Neural crest cell (in vitro differentiated cells): ENCODE results near the gene RPL35. TPM values are rescaled to one million over a fixed set of nuclear protein-coding genes. Genes with fewer than 3 reads are reported as not detected.

Experiments
- DNase-seq: peaks from one replicate; pipeline ENCODE4 v3.0.0; 2021; ENCODE audit warnings: low read depth, mixed read lengths, low spot score
- H3K27ac Mint-ChIP-seq: one replicate; pipeline ENCODE4 v1.8.0; 2021; ENCODE audit warnings: mild to moderate bottlenecking, mixed read lengths; ENCODE audit not compliant: unreplicated experiment
- H3K27me3 Mint-ChIP-seq: 2 replicates; pipeline ENCODE4 v1.8.0; 2021; ENCODE audit warnings: low read depth, mild to moderate bottlenecking, mixed read lengths
- H3K36me3 Mint-ChIP-seq: 2 replicates; pipeline ENCODE4 v1.8.0; 2021; ENCODE audit warnings: low read depth, mild to moderate bottlenecking, mixed read lengths
- H3K4me1 Mint-ChIP-seq: 2 replicates; pipeline ENCODE4 v1.8.0; 2021; ENCODE audit warnings: mixed read lengths
- H3K4me3 Mint-ChIP-seq: one replicate; pipeline ENCODE4 v1.8.0; 2021; ENCODE audit warnings: mild to moderate bottlenecking, mixed read lengths
- H3K9me3 Mint-ChIP-seq: 2 replicates; pipeline ENCODE4 v1.8.0; 2021; ENCODE audit warnings: mixed read lengths
- total RNA-seq: library from RNA; stranded (reverse); gene quantifications from 2 replicates; pipeline ENCODE4 v1.2.1, GENCODE V29; 2021
- TF ChIP-seq, protein P1 (sequence below): fragments of 200-600 bp; sonication (generic); conservative IDR thresholded peaks from 2 replicates; pipeline ENCODE4 v1.5.0; 2021; ENCODE audit warnings: antibody characterized with exemption, mild to moderate bottlenecking

Gene RPL35
- total RNA-seq, 1 donor from 2014 or later = 1,588 TPM

DNA sequence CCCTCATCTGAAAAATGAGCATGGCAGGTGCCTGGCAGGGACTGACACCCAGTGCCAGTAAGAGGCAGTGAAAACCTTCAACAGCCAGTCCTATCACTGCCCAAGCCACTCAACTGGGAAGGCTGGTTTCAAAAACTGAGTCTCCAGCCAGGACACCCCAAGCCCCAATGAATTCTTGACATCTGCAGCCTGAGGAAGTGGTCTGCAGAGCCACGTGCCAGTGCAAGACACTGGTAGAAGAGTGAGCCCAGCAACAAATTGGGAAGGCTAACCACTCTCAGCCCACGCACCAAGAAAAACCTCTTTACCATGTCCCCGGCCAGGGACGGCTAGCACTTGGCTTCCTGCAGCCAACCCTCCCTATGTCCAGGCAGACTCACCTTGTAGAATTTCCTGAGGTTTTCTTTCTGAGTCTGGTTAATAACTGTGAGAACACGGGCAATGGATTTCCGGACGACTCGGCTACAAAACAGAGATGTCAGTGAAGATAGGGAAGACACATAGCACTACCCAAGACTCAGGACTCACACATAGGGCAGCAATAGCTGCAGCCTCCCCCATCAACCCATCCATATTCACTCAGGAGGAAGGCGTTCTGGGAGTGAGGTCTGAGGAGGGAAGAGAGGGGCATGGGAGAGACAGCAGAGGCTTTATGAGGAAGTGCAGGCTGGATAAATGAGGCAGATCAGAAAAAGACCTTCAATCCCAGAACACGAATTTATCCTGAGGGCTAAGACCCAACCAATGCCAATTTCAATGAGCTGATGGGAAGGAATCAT lies 1.8 kb downstream of the RPL35 start:
- peak overlapping the region; percentile 83 for H3K27ac Mint-ChIP-seq
- peak overlapping the region; percentile 95 for H3K4me3 Mint-ChIP-seq
- H3K27me3 Mint-ChIP-seq = peaks cover 3% of the 10 kb centered on the region
- no peak for DNase-seq
- H3K36me3 Mint-ChIP-seq = peaks cover 21% of the 10 kb centered on the region
- TF ChIP-seq, protein P1, sequence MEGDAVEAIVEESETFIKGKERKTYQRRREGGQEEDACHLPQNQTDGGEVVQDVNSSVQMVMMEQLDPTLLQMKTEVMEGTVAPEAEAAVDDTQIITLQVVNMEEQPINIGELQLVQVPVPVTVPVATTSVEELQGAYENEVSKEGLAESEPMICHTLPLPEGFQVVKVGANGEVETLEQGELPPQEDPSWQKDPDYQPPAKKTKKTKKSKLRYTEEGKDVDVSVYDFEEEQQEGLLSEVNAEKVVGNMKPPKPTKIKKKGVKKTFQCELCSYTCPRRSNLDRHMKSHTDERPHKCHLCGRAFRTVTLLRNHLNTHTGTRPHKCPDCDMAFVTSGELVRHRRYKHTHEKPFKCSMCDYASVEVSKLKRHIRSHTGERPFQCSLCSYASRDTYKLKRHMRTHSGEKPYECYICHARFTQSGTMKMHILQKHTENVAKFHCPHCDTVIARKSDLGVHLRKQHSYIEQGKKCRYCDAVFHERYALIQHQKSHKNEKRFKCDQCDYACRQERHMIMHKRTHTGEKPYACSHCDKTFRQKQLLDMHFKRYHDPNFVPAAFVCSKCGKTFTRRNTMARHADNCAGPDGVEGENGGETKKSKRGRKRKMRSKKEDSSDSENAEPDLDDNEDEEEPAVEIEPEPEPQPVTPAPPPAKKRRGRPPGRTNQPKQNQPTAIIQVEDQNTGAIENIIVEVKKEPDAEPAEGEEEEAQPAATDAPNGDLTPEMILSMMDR = no peak
- H3K9me3 Mint-ChIP-seq = no peaks in the 10 kb centered on the region
- peaks cover 40% of the 10 kb centered on the region for H3K4me1 Mint-ChIP-seq

DNA sequence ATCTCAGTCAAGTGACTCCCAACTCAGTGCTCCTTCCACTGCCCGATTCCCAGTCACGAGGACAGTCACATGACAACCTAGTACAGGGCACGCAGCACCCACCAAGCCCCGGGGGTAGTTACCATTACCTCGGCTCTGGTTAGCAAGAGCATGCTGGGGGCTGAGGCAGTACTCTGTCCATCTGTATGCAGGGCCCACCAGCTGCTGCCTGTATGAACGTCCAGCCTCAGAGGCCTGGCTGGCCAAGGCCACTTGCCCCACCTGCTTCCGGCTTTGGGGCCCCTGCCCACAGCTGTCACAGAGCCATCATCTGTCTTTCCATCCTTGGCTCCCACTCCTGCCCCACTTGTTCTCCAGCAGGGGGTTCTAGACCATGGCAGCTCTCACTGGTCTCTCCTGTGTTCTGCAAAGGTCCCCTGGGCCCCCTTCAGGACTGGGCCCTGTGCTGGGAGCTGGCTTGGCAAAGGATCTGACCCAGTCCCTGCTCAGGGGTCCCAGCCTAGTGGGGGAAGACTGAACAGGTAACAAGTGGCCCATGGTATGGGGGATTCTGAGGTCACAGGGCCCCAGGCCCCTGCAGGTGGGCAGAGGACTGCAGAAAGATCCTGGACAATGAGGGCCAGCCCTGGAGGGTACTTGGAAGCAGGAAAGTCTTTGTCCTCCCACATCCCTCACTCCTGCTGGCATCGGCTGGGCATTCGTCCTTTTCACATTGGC lies 3.3 kb downstream of the RPL35 start:
- DNase-seq = no peak
- Mint-ChIP-seq H3K9me3 (no peaks in the 10 kb centered on the region), H3K27me3 (peaks cover 5% of the 10 kb centered on the region), H3K4me3 (peak overlapping the region; percentile 95), H3K36me3 (peaks cover 21% of the 10 kb centered on the region), H3K4me1 (peaks cover 39% of the 10 kb centered on the region), H3K27ac (no peak overlapping the region)
- TF ChIP-seq, protein P1 = no peak

DNA sequence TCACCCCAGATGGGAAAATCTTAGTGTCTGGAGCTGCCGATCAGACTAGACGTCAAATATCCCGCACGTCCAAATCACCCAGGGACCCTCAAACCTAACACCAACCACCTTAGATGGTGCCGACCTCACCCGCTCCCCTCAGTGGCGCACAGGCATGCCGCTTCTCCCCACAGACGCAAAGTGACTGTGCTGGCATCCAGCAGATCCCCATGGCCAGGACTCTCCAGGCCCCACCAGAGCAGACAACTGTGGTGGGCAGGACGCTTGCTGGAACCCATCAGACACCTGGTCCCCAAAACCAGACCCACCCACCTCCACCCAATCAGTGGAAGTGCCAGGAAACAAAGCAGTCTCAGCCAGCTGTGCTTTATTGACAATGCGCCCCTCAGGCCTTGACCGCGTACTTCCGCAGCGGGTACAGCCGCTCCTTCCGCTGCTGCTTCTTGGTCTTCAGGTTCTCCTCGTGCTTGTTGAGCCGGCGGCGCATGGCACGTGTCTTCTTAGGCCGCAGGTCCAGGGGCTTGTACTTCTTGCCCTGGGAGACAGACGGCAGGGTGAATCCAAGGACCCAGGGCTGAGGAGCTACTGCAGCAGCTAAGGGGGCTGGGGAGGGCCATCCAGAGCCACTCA lies 4.1 kb downstream of the RPL35 start:
- Mint-ChIP-seq H3K9me3 (no peaks in the 10 kb centered on the region), H3K27ac (no peak overlapping the region), H3K4me3 (peak overlapping the region; percentile 95), H3K27me3 (peaks cover 5% of the 10 kb centered on the region), H3K36me3 (peaks cover 21% of the 10 kb centered on the region), H3K4me1 (peaks cover 39% of the 10 kb centered on the region)
- no peak for DNase-seq
- TF ChIP-seq, protein P1 = no peak

DNA sequence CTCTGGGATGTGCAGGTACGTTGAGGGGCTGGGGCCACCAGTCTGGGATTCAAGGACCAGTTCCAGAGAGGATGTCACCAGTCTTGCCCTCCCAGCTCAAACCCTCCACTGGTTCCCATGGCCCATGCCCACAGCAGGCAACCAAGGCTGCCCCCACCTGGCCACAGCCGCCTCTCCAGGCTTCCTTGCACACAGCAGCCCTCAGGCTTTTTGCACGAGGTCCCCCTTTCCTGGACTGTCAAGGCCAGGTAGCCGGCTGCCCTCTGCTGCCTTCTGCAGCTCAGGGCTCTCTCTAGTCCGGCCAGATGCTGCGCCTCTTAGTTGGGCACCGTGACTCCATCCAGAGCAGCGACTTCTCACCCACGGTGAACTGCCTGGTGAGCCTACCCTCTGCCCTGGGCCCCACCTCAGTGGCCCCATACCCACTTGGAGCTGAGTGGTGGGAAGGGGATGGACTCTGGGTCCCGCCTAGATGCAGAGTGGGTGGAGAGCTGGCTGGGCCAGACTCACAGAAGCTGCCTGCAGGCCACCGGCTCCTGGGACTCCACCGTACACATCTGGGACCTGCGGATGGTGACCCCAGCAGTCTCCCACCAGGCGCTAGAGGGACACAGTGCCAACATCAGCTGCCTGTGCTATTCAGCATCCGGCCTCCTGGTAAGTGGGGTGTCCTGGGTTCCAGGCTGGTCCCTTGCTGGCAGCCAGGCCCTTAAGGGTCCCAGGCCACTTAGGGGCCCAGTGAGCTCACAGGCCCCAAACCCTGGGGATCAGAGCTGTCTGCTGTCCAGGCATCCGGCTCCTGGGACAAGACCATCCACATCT lies 5.6 kb downstream of the RPL35 start:
- H3K4me3 Mint-ChIP-seq = peak overlapping the region; percentile 95

More for the DNA sequence above, 5.6 kb downstream of the RPL35 start:
- TF ChIP-seq, protein P1 = peak; percentile 34
- Mint-ChIP-seq H3K36me3 (peaks cover 19% of the 10 kb centered on the region), H3K9me3 (no peaks in the 10 kb centered on the region), H3K27me3 (peaks cover 5% of the 10 kb centered on the region), H3K4me1 (peaks cover 33% of the 10 kb centered on the region), H3K27ac (no peak overlapping the region)
- DNase-seq = no peak
